Transverse colon (tissue), 4 donors: ENCODE data around the gene DIAPH3.

Experiments
- CTCF ChIP-seq, 5 experiments: fragments of 200-600 bp in 3 of 5; fragments of 450-650 bp in 2 of 5; sonication (generic) in 3 of 5; IDR thresholded peaks; 1 replicate in 2 of 5; 2 replicates in 3 of 5; pipeline ENCODE4 v1.5.1; 2016 to 2017; ENCODE audit warnings: antibody characterized with exemption in 5 of 5, inconsistent platforms in 3 of 5, mild to moderate bottlenecking in 2 of 5, moderate library complexity in 1 of 5
- POLR2A ChIP-seq: fragments of 450-650 bp; IDR thresholded peaks from one replicate; pipeline ENCODE4 v1.6.1; 2016; ENCODE audit warnings: antibody characterized with exemption, mild to moderate bottlenecking, moderate library complexity
- POLR2AphosphoS5 ChIP-seq, 3 donors: sonication (generic); formaldehyde crosslinking; IDR thresholded peaks; one replicate each; pipeline ENCODE4 v1.6.1; 2016; ENCODE audit warnings: antibody characterized with exemption in 3 of 3

DNA sequence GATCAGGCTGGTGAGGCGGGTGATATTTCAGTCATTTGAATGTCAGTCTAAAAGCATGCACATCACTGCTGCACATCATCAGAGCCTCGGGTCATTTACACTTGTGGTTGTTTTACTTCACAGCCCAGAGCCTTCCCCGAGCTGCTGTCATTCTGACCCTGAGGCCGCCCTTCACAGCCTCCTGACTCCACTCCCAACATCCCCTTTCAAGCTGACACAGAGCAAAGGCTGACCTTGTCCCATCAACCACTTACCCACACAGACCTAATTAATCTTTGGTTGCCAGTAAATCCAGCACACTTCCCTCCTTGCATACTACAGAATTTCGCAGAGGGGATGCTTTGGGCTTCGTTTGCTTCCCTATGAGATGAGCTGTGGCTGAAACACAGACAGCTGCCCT lies 528.1 kb downstream of the DIAPH3 start:
- TF ChIP-seq POLR2A (no peak), CTCF (IDR thresholded peaks at IDR 0.05) (no peak), POLR2AphosphoS5 (IDR thresholded peaks at IDR 0.05) (no peak)
